Liver (tissue), 2 donors: ENCODE measurements around the gene PPFIA4.

Experiments
- RXRA ChIP-seq, 2 donors: IDR thresholded peaks; 2 replicates each; pipeline ENCODE4 v1.6.1; 2017 to 2018; ENCODE audit warnings: antibody characterized with exemption in 2 of 2, mild to moderate bottlenecking in 1 of 2
- YY1 ChIP-seq: IDR thresholded peaks from 2 replicates; pipeline ENCODE4 v1.6.1; 2016; ENCODE audit warnings: antibody characterized with exemption, mild to moderate bottlenecking
- ZBTB33 ChIP-seq: IDR thresholded peaks from 2 replicates; pipeline ENCODE4 v1.6.1; 2016; ENCODE audit warnings: antibody characterized with exemption
- donor health status: healthy.

- TF ChIP-seq YY1 (no peak), RXRA (IDR thresholded peaks at IDR 0.05) (no peak), ZBTB33 (no peak)
These were observed 22.8 kb downstream of the PPFIA4 start for GRCh38 chr1:203049077-203049476.
